Chondrocyte (in vitro differentiated cells): ENCODE data around the gene ATF6B. TPM values are rescaled to one million over a fixed set of nuclear protein-coding genes. Genes with fewer than 3 reads are reported as not detected.

Experiments
- DNase-seq: peaks from one replicate; pipeline ENCODE4 v3.0.0; 2021; ENCODE audit warnings: mixed read lengths, low spot score
- H3K27ac Mint-ChIP-seq: one replicate; pipeline ENCODE4 v1.8.0; 2021; ENCODE audit warnings: mild to moderate bottlenecking, moderate library complexity, mixed read lengths; ENCODE audit not compliant: unreplicated experiment
- H3K27me3 Mint-ChIP-seq: 2 replicates; pipeline ENCODE4 v1.8.0; 2021; ENCODE audit warnings: low read depth, mixed read lengths
- H3K36me3 Mint-ChIP-seq: 2 replicates; pipeline ENCODE4 v1.8.0; 2021; ENCODE audit warnings: low read depth, mixed read lengths
- H3K4me1 Mint-ChIP-seq: 2 replicates; pipeline ENCODE4 v1.8.0; 2021; ENCODE audit warnings: low read depth, mild to moderate bottlenecking, mixed read lengths
- H3K4me3 Mint-ChIP-seq: one replicate; pipeline ENCODE4 v1.8.0; 2021; ENCODE audit warnings: mild to moderate bottlenecking, moderate library complexity, mixed read lengths; ENCODE audit not compliant: unreplicated experiment
- H3K9me3 Mint-ChIP-seq: 2 replicates; pipeline ENCODE4 v1.8.0; 2021; ENCODE audit warnings: low read depth, mixed read lengths
- total RNA-seq: library from RNA; stranded (reverse); gene quantifications from 3 replicates; pipeline ENCODE4 v1.2.1, GENCODE V29; 2021
- TF ChIP-seq, protein P1 (sequence below): fragments of 200-600 bp; sonication (generic); IDR thresholded peaks from 2 replicates; pipeline ENCODE4 v1.5.0; 2021; ENCODE audit warnings: antibody characterized with exemption, mild to moderate bottlenecking, moderate library complexity

ATF6B gene
- total RNA-seq, 1 donor from 2014 or later, result 68.0 TPM

DNA sequence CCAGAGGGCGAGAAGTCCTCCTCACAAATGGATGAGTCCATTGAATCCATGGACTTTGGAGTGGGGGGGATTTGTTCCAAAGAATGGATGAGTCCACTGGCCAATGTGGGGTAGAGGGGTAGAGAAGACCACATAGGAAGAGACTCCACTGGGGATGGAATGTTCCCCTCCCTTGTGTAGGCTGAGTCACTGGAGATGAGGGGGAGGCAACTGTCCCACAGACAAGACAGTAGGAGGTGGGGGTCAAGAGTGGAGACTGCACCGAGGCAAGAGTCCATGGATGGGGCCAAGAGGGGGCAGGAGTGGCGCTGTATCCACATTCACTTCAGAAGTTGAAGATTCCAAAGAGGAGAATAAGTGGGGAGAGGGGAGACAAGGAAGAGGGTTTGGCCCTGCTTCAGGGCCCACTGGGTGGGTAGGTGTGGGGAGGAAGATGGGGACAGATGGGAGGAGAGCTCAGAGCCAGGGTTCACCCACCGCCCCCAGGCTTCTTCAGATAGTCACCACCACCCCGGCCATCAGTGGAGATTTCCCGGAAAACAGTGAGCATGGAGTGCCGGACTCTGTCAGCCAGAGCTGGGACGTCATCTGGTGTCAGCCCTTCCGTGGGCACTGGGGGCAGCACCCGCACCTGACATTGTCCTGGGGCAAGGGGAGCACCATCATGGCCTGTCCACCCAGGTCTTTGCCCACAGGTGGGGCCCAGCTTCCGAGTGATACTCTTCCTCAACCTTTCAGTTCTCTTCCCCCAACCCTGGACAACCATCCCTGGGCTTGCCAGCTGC, 41.0 kb upstream of the ATF6B start:
- no peaks in the 10 kb centered on the region for H3K27me3 Mint-ChIP-seq
- H3K4me3 Mint-ChIP-seq, result no peak overlapping the region
- H3K9me3 Mint-ChIP-seq, result no peaks in the 10 kb centered on the region
- TF ChIP-seq, protein P1, sequence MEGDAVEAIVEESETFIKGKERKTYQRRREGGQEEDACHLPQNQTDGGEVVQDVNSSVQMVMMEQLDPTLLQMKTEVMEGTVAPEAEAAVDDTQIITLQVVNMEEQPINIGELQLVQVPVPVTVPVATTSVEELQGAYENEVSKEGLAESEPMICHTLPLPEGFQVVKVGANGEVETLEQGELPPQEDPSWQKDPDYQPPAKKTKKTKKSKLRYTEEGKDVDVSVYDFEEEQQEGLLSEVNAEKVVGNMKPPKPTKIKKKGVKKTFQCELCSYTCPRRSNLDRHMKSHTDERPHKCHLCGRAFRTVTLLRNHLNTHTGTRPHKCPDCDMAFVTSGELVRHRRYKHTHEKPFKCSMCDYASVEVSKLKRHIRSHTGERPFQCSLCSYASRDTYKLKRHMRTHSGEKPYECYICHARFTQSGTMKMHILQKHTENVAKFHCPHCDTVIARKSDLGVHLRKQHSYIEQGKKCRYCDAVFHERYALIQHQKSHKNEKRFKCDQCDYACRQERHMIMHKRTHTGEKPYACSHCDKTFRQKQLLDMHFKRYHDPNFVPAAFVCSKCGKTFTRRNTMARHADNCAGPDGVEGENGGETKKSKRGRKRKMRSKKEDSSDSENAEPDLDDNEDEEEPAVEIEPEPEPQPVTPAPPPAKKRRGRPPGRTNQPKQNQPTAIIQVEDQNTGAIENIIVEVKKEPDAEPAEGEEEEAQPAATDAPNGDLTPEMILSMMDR, result peak; percentile 13
- peak; percentile 60 for DNase-seq
- peaks cover 19% of the 10 kb centered on the region for H3K4me1 Mint-ChIP-seq
- H3K36me3 Mint-ChIP-seq, result peaks cover 27% of the 10 kb centered on the region
- peak overlapping the region; percentile 66 for H3K27ac Mint-ChIP-seq

DNA sequence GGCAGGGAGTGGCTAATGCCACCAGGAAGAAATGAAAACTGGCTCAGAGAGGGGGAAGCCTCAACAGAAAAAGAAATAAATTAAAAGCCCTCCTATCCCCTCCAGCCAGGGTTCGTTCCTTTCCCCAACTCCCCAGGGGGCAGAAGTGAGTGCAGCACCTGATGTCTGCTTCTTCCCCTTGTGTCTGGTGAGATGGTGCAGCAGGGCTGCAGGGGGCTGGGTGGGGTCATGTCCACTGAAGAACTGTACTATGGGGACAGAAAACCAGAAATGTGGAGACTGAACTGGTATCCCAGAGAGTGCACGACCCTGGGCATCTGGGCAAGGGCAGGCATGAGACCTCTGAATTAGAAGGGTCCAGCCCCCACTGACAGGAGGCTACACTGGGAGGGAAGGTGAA, 40.3 kb upstream of the ATF6B start:
- peaks cover 13% of the 10 kb centered on the region for H3K4me1 Mint-ChIP-seq
- no peaks in the 10 kb centered on the region for H3K9me3 Mint-ChIP-seq
- no peak overlapping the region for H3K27ac Mint-ChIP-seq
- no peak overlapping the region for H3K4me3 Mint-ChIP-seq
- DNase-seq, result peak; percentile 51
- H3K36me3 Mint-ChIP-seq, result peaks cover 27% of the 10 kb centered on the region
- TF ChIP-seq, protein P1, result no peak
- no peaks in the 10 kb centered on the region for H3K27me3 Mint-ChIP-seq

DNA sequence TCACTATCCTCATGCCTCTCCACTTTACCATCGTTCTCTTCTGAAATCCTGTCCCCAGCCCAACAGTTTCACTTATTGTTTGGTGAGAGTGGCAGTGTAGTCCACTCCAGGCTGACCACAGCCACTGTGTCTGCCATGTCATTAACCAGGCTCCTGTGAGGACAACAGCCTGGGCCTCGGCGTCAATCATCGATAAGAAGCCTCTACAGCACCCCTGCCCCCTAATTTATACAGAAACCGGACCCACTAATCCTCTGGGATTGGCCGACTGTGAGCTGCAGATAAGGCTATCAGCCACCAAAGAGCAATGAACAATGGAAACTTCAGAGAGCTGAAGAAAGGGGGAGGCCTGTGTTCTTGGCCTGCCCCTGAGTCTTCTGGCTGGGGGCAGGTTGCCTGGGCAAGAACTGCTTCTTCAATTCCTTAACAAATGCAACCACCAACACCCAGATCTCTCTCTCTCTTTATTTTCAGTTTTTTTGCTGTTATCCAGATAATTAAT, 39.8 kb upstream of the ATF6B start:
- Mint-ChIP-seq H3K9me3 (no peaks in the 10 kb centered on the region), H3K27me3 (no peaks in the 10 kb centered on the region), H3K4me1 (peaks cover 8% of the 10 kb centered on the region), H3K36me3 (peaks cover 29% of the 10 kb centered on the region), H3K4me3 (no peak overlapping the region), H3K27ac (peak overlapping the region; percentile 15)
- DNase-seq, result peak; percentile 30
- TF ChIP-seq, protein P1, result no peak

DNA sequence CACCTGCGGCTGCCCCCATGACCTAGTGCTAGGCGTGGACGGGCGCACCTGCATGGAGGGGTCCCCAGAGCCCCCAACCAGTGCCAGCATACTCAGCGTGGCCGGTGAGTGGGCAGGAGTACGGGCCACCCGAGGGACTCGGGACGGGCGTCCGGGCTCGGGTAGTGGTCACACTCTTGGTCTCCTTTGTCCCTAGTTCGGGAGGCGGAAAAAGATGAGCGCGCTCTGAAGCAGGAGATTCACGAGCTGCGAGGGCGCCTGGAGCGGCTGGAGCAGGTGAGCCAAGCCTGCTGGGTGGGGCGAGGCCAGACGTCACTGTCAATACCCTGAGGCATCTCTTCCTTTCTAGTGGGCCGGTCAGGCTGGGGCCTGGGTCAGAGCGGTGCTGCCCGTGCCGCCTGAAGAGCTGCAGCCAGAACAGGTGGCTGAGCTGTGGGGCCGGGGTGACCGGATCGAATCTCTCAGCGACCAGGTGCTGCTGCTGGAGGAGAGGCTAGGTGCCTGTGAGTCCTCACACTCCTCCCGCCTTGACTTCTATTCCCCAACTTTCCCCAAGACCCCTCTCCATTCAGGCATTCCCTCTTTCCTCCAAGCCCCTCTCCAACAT, 39.2 kb upstream of the ATF6B start:
- TF ChIP-seq, protein P1, result no peak
- H3K4me1 Mint-ChIP-seq, result peaks cover 4% of the 10 kb centered on the region
- peak; percentile 90 for DNase-seq
- H3K27ac Mint-ChIP-seq, result peak overlapping the region; percentile 15
- H3K27me3 Mint-ChIP-seq, result no peaks in the 10 kb centered on the region
- H3K36me3 Mint-ChIP-seq, result peaks cover 32% of the 10 kb centered on the region
- H3K9me3 Mint-ChIP-seq, result no peaks in the 10 kb centered on the region
- no peak overlapping the region for H3K4me3 Mint-ChIP-seq

DNA sequence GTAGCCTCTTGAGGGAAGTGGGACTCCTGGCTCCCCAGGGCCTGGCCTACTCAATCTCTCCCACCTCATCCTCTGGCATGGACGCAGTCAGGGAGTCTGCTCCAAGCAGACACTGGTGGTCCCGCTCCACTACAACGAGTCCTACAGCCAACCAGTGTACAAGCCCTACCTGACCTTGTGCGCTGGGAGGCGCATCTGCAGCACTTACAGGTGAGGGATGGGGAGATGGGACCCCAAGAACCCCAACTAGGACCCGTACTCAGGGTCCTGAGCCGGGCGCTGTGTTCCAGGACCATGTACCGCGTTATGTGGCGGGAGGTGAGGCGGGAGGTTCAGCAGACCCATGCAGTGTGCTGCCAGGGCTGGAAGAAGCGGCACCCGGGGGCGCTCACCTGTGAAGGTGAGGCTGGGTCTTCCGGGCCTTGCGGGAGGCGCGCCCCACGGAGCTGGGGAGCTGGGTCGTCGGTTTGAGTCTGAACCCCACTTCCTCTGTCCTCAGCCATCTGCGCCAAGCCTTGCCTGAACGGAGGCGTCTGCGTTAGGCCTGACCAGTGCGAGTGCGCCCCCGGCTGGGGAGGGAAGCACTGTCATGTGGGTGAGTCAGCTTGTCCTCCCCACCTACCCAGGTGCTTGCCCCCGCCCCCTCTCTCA, 38.5 kb upstream of the ATF6B start:
- Mint-ChIP-seq H3K9me3 (no peaks in the 10 kb centered on the region), H3K27ac (no peak overlapping the region), H3K27me3 (no peaks in the 10 kb centered on the region), H3K36me3 (peaks cover 32% of the 10 kb centered on the region), H3K4me1 (peaks cover 4% of the 10 kb centered on the region), H3K4me3 (no peak overlapping the region)
- TF ChIP-seq, protein P1, result peak; percentile 27
- peak; percentile 92 for DNase-seq
